Tibial nerve (tissue), 3 donors: Measurements from ENCODE around the gene KMT2E.

Source experiments
- CTCF ChIP-seq, 5 experiments: fragments of 200-600 bp in 3 of 5; fragments of 450-650 bp in 2 of 5; sonication (generic) in 3 of 5; IDR thresholded peaks; one replicate each; pipeline ENCODE4 v1.5.1; 2016 to 2019; ENCODE audit warnings: antibody characterized with exemption in 5 of 5, mild to moderate bottlenecking in 3 of 5, moderate library complexity in 2 of 5
- POLR2A ChIP-seq, 2 donors: fragments of 450-650 bp; IDR thresholded peaks; one replicate each; pipeline ENCODE4 v1.6.1; 2017; ENCODE audit warnings: antibody characterized with exemption in 2 of 2, mild to moderate bottlenecking in 2 of 2, moderate library complexity in 2 of 2

GRCh38 chr7:105011831-105012502 lies 2.0 kb upstream of the KMT2E start:
- TF ChIP-seq CTCF (IDR thresholded peaks at IDR 0.05), result no peak
- TF ChIP-seq POLR2A (IDR thresholded peaks at IDR 0.05), result no peak
